Stimulated activated CD4-positive, alpha-beta T cell treated with anti-CD3 and anti-CD28 coated beads, TNF-alpha, amount 100 ng/mL, for 1 hour (primary cell): ENCODE measurements around the gene SUSD1.

ENCODE experiments used
- DNase-seq, 3 donors: peaks; one replicate each; pipeline ENCODE4 v3.0.0-alpha.2; 2020; ENCODE audit warnings: low read depth in 3 of 3, low spot score in 1 of 3

Gene SUSD1

GRCh38 chr9:112020680-112021596, 154.2 kb downstream of the SUSD1 start:
- DNase-seq, result no peak

DNA sequence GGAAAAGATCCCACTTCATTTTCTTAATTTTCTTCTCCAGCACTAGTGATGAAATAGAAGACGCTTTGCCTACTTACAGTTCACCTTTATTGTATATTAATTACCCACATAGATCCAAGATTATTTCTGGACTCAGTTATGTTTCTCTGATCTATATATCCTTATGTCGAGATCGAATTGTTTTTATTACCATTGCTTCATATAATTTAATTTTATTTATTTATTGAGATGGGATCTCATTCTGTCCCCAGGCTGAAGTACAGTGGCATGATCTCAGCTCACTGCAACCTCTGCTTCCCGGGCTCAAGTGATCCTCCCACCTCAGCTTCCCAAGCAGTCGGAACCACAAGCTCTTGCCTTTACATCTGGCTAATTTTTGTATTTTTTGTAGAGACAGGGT, 157.2 kb downstream of the SUSD1 start:
- DNase-seq, result no peak

- DNase-seq, result no peak
Observed at GRCh38 chr9:112015736-112016135, 159.4 kb downstream of the SUSD1 start.

- DNase-seq, result no peak
Observed at GRCh38 chr9:112015149-112015548, 159.9 kb downstream of the SUSD1 start.

DNA sequence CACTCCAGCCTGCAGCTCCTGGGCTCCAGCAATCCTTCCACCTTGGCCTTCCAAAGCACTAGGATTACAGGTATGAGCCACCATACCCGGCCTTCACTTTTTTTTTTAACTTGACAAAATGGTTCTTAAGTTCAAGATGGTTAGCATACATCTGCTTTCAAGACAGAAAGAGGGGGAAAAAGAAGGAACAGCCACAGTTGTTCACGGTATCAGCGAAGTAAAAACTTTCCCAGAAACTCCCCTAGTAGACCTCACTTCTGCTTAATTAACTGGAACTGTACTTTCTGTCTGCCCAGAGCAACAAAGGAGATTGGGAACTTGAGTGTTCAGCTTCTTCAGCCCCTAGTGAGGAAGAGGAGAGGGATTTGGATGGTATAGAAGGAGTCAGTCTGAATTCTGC, 161.8 kb downstream of the SUSD1 start:
- DNase-seq, result no peak

DNA sequence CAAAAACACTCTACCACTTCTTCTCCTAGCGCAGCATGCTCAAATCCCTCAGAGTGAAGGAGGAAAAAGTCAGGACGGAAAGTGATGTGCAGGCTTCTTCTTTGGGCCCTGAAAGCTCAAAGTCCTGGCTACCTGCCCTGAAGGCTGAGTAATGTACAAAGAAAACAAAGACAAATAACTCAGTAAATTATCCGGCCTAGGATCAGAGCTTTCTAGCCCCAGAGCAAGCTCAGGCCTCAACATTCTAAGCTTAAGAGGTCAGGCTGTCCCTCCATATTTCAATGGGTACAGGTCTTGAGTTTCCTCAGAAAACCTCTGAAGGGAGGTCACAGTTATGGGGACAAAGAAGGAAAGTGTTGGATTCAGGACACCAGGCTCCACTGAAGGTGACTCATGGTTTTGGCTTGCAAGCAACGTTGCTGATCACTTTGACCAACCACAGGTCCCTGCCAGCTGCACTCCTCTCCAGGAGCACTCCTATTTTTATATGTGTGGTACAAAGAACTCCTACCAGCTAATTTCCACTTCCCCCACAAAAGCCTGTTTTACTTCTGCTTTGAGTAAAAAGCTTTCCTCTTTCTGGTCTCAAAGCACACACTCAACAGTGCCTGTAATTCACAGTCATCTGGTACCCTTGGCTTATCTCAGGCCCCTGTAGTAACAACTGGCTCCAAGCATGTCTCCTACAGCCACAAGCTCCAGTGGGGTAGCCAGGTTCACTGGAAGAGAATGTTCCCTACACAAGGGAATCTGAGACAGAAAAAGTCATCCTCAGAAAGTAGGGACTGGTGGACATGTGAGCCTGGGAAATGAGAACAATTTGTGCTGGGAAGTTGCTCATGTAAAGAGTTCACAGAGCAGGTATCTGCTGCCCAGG, 162.8 kb downstream of the SUSD1 start:
- DNase-seq, result no peak

GRCh38 chr9:112011051-112011620, 164.0 kb downstream of the SUSD1 start:
- no peak for DNase-seq

DNA sequence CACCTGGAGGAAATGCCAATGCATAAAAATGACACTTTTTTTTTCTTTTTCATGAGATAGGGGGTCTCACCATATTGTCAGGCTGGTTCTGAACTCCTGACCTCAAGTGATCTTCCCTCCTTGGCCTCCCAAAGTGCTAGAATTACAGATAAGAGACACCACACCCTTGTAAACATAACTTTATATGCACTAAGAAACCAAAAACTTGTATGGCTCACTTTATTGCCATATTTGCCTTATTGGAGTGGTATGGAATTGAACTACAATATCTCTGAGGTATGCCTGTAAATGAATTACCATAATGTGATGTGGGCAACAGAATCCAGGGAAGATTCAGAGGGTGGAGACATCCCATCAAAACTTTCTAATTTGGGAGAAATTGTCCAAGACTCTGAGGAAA, 164.6 kb downstream of the SUSD1 start:
- DNase-seq, result no peak

- DNase-seq, result no peak
Observed at GRCh38 chr9:112009656-112010055, 165.4 kb downstream of the SUSD1 start.

- no peak for DNase-seq
Observed at GRCh38 chr9:112007575-112008240, 167.4 kb downstream of the SUSD1 start.

DNA sequence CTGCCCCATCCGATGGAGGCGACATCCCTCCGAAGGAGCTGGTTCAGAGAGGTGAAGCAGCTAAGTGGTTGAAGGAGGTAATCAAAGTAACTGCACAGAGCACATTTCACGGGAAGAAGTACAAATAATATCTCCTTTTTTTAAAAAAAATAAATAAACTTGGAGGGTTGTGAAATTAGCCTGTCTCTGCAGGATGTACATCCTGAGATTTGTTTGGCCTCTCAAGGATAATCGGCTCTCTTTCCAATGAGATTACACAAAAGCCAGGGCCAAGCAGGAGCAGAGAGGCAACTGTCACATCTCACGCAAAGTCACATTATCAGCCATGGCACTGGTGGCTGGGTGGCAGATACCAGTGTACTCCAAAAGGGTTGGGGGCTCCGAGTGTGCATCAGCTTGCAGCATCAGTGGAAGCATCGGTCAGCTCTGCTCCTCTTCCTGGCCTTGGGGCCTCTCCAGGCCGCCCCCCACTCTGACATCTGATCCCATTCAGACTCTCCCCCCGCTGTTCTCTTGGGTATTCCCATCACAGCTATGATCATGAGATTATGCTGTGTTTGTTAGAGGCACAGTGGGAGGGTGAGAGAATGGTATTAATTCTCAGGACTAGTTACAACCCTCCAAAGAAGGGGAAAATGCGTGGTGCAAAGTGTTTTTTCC, 168.6 kb downstream of the SUSD1 start:
- no peak for DNase-seq

DNA sequence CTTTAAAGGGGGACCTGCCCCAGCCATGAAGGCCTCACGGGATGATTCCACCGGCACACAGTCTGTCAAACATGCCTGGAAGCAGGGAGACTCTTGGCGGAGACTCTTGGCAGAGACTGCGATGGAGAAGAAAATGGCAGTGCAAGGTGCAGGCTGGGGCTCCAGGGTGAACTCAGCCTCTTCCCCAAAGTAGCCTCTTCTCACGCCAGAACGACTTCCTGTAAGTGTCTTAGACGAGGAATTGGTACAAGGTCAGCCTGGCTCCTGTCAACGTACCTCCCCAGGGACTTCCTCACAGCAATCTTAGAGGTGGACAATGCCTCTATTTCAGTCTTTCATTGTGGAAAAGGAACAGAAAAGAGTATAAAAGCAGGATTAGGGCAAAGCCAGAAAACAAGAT, 169.2 kb downstream of the SUSD1 start:
- no peak for DNase-seq

GRCh38 chr9:112003538-112003937, 171.6 kb downstream of the SUSD1 start:
- no peak for DNase-seq

GRCh38 chr9:112002847-112003457, 172.1 kb downstream of the SUSD1 start:
- DNase-seq, result no peak

- DNase-seq, result peak in 2 of 3 donors; percentile 2 to 10
Observed at GRCh38 chr9:112002131-112002846, 172.8 kb downstream of the SUSD1 start.

- no peak for DNase-seq
Observed at GRCh38 chr9:112000743-112001142, 174.4 kb downstream of the SUSD1 start.

DNA sequence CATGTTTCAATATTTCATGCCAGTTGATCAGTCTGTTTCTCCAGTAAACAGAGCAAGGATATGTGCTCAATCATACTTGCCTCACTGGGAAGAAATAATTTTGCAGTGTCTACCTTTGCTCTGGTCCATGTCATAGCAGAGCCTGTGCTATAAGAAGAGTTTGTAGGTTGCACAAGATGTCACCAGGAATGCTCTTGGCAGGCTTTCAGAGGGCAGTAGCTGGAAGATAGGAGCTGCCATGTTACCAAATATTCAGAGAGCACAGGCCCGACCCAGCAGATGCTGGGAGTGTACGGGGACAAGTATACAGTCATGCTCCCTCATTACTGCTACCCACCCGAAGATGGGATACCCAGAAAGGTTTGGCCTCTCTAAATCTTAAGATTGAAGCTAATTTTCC, 175.8 kb downstream of the SUSD1 start:
- no peak for DNase-seq

DNA sequence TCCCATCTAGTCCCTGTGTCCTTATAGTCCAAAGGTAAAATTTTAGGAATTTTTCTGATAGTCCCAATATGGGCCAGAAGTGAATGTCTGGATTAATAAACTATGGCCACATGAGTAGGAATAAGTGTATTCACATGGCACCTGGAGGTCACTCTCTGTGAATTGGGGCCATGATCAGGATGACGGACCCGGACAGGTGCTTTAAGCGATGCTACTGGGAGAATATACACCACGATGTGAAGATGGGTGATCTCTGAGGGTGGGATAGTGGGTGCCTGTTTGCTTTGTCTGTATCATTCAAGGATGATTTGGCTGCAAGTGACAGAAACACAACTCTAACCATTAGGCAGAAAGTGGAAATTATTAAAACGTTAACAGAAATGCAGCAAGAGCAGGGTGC, 177.3 kb downstream of the SUSD1 start:
- DNase-seq, result no peak

- DNase-seq, result no peak
Observed at GRCh38 chr9:111994831-111995458, 180.2 kb downstream of the SUSD1 start.
